Smooth muscle cell (in vitro differentiated cells): ENCODE results near the gene SFXN3. TPM values are rescaled to one million over a fixed set of nuclear protein-coding genes. Genes with fewer than 3 reads are reported as not detected.

Experiments used
- DNase-seq: peaks from one replicate; lab custom pipeline; 2025; ENCODE audit not compliant: unreplicated experiment; lab: John Stamatoyannopoulos, UW
- H2AFZ ChIP-seq: fragments of 200-600 bp; sonication (generic); 2 replicates; pipeline ENCODE4 v1.6.0; 2016; ENCODE audit warnings: antibody characterized with exemption, low read depth, mild to moderate bottlenecking
- H3F3A ChIP-seq: fragments of 200-600 bp; sonication (generic); 2 replicates; pipeline ENCODE4 v1.6.0; 2017; ENCODE audit warnings: antibody characterized with exemption, low read depth
- H3K27ac ChIP-seq: fragments of 200-600 bp; sonication (generic); 2 replicates; pipeline ENCODE4 v1.5.1; 2016; ENCODE audit warnings: low read depth, mild to moderate bottlenecking
- H3K27me3 ChIP-seq: fragments of 200-600 bp; sonication (generic); 2 replicates; pipeline ENCODE4 v1.6.1; 2016; ENCODE audit warnings: low read depth, mild to moderate bottlenecking
- H3K36me3 ChIP-seq: fragments of 200-600 bp; sonication (generic); 2 replicates; pipeline ENCODE4 v1.5.1; 2016; ENCODE audit warnings: low read depth
- H3K4me1 ChIP-seq: fragments of 200-600 bp; sonication (generic); 2 replicates; pipeline ENCODE4 v1.5.1; 2016; ENCODE audit warnings: low read depth
- H3K4me2 ChIP-seq: fragments of 200-600 bp; sonication (generic); 2 replicates; pipeline ENCODE4 v1.6.0; 2016; ENCODE audit warnings: mild to moderate bottlenecking
- H3K4me3 ChIP-seq: fragments of 200-600 bp; sonication (generic); 2 replicates; pipeline ENCODE4 v1.5.1; 2016; ENCODE audit warnings: mild to moderate bottlenecking
- H3K79me2 ChIP-seq: fragments of 200-600 bp; sonication (generic); 2 replicates; pipeline ENCODE4 v1.6.0; 2016; ENCODE audit warnings: low read depth, mild to moderate bottlenecking
- H3K9ac ChIP-seq: fragments of 200-600 bp; sonication (generic); 2 replicates; pipeline ENCODE4 v1.6.0; 2016; ENCODE audit warnings: low read depth
- H3K9me3 ChIP-seq: fragments of 200-600 bp; sonication (generic); replicated peaks from 2 replicates; pipeline ENCODE4 v1.5.1; 2016; ENCODE audit warnings: low read depth
- H4K20me1 ChIP-seq: fragments of 200-600 bp; sonication (generic); 2 replicates; pipeline ENCODE4 v1.6.0; 2016; ENCODE audit warnings: low read depth
- WGBS: methylation state at CpG from one replicate; pipeline ENCODE4 v1.1.7; 2016; ENCODE audit warnings: low lambda C conversion rate; 5-methylcytosine and 5-hydroxymethylcytosine counted together
- polyA plus RNA-seq: library from polyadenylated mRNA; unstranded; fragments of >200 nt; fragmentation: Nextera tagmentation; extraction: Ambion mirVana; gene quantifications from 2 replicates; pipeline ENCODE4 v1.2.1, GENCODE V29; 2016
- total RNA-seq: library from RNA; depleted of rRNA; stranded (reverse); fragments of >200 nt; gene quantifications from 2 replicates; pipeline ENCODE4 v1.2.3, GENCODE V29; 2014
- TF ChIP-seq, protein P1 (sequence below): fragments of 200-600 bp; sonication (generic); IDR thresholded peaks from 2 replicates; pipeline ENCODE4 v1.5.1; 2017; ENCODE audit warnings: borderline replicate concordance, mild to moderate bottlenecking, antibody characterized with exemption; ENCODE audit not compliant: insufficient read depth, poor library complexity, severe bottlenecking

Gene SFXN3
- total and polyA plus RNA-seq, 2 experiments from 2014 or later, result 79.1 to 92.1 TPM

DNA sequence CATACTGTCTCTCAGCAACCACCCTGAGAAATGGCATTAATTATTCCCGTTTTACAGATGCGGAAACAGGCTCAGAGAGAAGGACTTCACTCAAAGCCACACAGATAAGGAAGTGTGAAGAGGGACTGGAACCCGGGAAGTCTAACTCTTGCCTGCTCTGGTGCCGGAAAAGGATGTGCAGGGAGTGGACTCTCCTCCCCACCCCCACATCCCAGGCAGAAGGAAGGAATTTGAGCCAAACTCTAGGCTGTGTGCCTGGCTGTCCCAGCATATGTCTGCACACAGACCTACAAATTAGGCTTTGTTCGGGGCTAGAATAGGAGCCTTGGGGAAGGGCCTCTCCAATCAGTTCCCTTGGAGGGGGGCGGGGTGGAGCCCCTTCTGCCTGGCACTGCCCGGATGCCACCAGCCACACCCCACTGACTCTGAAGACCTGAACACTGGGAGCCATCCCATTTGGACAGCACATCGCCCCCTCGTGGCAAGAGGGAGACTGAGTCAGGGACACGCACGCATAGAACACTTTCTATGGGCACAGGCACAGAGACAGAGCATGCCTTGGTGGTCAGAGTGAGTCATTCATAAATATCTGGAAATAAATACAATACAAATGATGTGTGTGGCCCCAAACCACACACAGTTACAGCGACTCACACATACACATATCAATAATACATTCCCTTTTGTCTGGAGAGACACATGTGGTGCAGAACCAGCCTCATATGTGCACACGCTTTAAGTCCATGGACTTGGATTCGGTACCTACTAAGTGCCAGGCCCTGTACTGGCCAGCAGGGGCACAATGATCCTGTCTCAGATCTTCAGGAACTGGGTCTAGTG lies 18.3 kb upstream of the SFXN3 start:
- TF ChIP-seq, protein P1, sequence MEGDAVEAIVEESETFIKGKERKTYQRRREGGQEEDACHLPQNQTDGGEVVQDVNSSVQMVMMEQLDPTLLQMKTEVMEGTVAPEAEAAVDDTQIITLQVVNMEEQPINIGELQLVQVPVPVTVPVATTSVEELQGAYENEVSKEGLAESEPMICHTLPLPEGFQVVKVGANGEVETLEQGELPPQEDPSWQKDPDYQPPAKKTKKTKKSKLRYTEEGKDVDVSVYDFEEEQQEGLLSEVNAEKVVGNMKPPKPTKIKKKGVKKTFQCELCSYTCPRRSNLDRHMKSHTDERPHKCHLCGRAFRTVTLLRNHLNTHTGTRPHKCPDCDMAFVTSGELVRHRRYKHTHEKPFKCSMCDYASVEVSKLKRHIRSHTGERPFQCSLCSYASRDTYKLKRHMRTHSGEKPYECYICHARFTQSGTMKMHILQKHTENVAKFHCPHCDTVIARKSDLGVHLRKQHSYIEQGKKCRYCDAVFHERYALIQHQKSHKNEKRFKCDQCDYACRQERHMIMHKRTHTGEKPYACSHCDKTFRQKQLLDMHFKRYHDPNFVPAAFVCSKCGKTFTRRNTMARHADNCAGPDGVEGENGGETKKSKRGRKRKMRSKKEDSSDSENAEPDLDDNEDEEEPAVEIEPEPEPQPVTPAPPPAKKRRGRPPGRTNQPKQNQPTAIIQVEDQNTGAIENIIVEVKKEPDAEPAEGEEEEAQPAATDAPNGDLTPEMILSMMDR, result peak; percentile 74
- Histone ChIP-seq H3K36me3 (no peaks in the 10 kb centered on the region), H3K4me3 (no peak overlapping the region), H3K27ac (peak overlapping the region; percentile 3), H3K79me2 (no peaks in the 10 kb centered on the region), H3K9me3 (no peaks in the 10 kb centered on the region), H4K20me1 (no peaks in the 10 kb centered on the region), H3F3A (no peaks in the 10 kb centered on the region), H2AFZ (no peak overlapping the region), H3K9ac (no peak overlapping the region), H3K4me1 (no peaks in the 10 kb centered on the region), H3K4me2 (peak overlapping the region; percentile 13), H3K27me3 (peaks cover 16% of the 10 kb centered on the region)
- DNase-seq, result peak; percentile 52
- 42% methylated on average over 14 of the region's 14 CpGs for WGBS

DNA sequence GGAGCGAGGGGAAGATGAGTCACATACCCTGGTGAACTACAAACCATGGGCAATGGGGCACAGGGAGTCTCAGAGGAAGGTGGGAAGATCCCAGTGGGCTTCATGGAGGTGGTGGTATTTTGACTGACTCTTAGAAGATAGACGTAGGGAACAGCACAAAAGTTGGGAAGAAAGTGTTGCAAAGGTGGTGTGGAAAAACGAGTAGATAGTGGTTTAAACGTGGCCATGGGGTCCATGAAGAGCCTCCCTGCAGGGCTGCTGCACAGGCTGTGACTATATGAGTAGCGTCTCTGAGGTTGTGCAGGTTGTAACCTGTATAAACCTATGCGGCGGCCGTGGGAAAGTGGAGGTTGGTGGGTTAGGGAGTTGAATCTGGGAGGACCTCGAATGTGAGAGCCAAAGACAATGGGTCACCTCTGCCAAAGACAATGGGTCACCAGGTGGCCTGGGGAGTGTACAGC lies 17.6 kb upstream of the SFXN3 start:
- Histone ChIP-seq H3K9ac (no peak overlapping the region), H3K27ac (peak overlapping the region; percentile 3)

DNA sequence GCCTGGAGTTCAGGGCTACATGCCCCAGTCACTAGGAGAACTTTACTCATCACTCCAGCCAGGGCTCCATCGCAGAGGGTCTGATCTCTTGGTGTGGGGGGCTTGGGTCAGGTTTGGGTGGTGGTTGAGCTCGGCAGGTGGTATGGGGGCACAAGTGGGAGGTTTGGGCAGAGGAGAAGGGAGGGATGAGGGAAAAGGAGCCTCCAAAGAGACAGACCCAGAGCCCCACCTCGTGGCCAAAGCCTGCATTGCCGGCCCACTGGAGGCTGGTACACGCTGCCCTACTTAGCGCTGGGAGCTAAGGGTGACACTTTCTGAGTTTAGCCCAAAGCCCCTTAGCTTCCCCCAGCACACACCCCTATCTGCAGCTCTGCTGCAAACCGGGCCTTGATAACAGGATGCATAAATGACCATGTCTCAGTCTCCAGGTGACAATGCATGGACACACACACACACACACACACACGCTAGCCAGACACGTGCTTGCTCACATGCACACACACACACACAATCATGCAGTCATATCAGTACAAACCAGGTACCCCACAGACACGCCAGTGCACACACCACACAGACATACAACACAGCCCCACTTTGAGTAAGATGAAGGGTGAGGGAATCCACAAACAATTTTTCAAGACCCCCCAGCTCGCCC lies 16.7 kb upstream of the SFXN3 start:
- TF ChIP-seq, protein P1, result peak; percentile 88
- no peaks in the 10 kb centered on the region for H3K79me2 ChIP-seq
- no peaks in the 10 kb centered on the region for H3K4me1 ChIP-seq
- no peaks in the 10 kb centered on the region for H3K9me3 ChIP-seq
- H3K36me3 ChIP-seq, result no peaks in the 10 kb centered on the region
- H4K20me1 ChIP-seq, result no peaks in the 10 kb centered on the region
- H2AFZ ChIP-seq, result no peak overlapping the region
- H3K27me3 ChIP-seq, result peaks cover 26% of the 10 kb centered on the region
- H3K9ac ChIP-seq, result no peak overlapping the region
- no peak overlapping the region for H3K27ac ChIP-seq
- no peak overlapping the region for H3K4me2 ChIP-seq
- peak; percentile 52 for DNase-seq
- no peak overlapping the region for H3K4me3 ChIP-seq
- 27% methylated on average over 10 of the region's 11 CpGs for WGBS
- no peaks in the 10 kb centered on the region for H3F3A ChIP-seq

More for the DNA sequence above, 17.6 kb upstream of the SFXN3 start:
- Histone ChIP-seq H2AFZ (no peak overlapping the region), H3K36me3 (no peaks in the 10 kb centered on the region), H3K4me1 (no peaks in the 10 kb centered on the region), H3K9me3 (no peaks in the 10 kb centered on the region), H3K4me3 (no peak overlapping the region), H4K20me1 (no peaks in the 10 kb centered on the region), H3K79me2 (no peaks in the 10 kb centered on the region), H3F3A (no peaks in the 10 kb centered on the region), H3K27me3 (peaks cover 22% of the 10 kb centered on the region), H3K4me2 (no peak overlapping the region)
- WGBS, result 62% methylated on average over 9 of the region's 9 CpGs
- TF ChIP-seq, protein P1, result no peak
- no peak for DNase-seq
